IPS DF 4.7 (cell line): ENCODE results near the gene ADARB2.
"Not testable (repeated sequence)": the region's sequence is repeated elsewhere in the genome, so short reads cannot be mapped to it uniquely, and the experiment has no call there.

Experiments used
- DNase-seq: peaks from one replicate; pipeline ENCODE4 v3.0.0-alpha.2; 2013; ENCODE audit warnings: low spot score; ENCODE audit errors: extremely low read depth

ADARB2 gene

GRCh38 chr10:1360011-1360557, 377.2 kb downstream of the ADARB2 start:
- no peak for DNase-seq

- no peak for DNase-seq
Measured at GRCh38 chr10:1359626-1359955, 377.7 kb downstream of the ADARB2 start.

DNA sequence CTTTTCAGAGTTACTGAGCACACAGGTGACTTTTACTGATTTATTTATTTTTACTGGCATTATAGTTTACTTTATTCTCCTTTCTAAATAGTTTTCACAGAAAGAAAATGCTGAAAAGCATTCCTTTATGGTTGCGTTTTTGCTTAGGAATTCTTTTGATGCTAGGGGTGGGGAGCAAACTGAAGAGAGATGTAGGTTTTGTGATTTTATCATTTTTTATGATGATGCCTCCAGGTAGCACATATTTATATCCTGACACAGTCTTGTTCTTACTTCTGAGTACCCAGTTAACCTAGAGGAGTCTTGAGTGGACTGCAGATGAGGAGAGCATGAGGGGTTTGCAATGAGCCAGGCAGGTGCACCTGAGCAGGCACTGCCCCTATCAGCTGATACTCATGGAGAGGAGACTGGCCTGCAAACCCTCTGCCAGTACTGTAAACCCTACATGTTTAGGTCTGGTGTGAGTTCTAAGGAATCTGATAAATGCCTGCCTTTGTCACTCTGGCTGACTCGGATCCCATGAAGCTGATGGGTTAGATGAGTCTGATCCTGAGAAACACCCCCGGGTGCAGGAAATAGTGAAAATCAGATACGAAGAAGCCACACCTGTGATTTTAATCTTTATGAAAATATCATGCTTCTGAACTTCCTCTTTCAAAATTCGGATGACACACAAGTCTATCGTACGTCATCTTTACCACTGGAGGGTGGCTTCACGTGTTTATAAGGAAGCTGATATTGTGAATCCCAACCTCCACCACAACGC, 378.3 kb downstream of the ADARB2 start:
- no peak for DNase-seq

DNA sequence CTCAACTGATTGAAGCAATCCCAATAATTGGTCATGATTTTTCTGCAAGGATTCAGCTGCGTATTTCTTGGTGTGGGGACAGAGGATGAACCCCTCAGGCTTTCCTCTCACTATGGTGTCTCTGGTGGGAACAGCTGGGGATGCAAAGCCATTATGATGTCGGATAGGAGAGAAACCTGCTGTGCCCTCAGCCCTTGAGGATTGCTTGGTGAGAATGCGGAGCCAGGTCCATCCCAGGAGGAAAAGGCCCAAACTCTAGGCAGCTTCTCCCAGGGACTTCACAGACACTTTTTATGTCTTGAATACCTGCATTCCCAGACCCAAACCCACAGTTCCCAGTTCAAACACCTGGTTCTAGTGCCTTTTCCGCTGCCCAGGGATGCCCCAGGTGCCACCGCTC, 379.2 kb downstream of the ADARB2 start:
- no peak for DNase-seq

DNA sequence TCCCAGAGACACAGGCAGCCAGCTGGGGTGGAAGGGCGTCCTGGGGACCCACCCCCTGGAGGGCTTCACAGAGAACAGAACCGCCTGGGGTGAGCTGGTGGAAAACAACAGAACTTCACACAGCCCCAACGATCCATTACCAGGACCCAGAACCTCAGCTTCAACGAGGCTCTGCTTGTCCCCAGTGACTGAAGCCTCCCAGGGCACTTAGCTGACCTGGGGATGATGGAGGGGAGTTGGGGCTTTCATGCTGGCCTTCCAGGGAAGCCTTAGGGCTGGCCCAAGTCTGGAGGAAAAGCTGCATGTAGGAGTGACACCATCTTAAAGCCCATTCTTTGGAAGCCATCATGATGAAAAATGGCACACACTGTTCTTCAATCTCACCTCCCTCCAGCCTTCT, 381.0 kb downstream of the ADARB2 start:
- DNase-seq: no peak

GRCh38 chr10:1354809-1355710, 382.3 kb downstream of the ADARB2 start:
- DNase-seq: no peak

DNA sequence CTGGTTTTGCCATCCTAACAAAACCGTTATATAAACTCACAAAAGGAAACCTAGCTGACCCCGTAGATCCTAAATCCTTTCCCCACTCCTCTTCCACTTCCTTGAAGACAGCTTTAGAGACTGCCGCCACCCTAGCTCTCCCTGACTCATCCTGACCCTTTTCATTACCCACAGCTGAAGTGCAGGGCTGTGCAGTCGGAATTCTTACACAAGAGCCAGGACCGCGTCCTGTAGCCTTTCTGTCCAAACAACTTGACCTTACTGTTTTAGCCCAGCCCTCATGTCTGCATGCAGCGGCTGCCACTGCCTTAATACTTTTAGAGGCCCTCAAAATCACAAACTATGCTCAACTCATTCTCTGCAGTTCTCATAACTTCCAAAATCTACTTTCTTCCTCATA, 385.0 kb downstream of the ADARB2 start:
- not testable (repeated sequence) for DNase-seq

DNA sequence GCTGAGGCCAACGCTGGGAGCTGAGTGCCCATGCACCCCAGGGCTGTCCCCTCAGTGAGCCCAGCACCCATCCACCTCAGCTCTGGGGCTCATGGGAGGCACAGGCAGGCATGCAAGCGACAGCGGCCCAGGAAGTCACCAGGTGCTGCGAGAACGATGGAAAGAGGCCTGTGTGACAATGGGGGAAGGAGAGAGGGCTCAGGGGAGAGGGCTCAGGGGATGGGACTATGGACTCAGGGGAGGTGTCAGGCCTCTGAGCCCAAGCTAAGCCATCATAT, 388.6 kb downstream of the ADARB2 start:
- DNase-seq: no peak

- no peak for DNase-seq
Measured at GRCh38 chr10:1347962-1348772, 389.2 kb downstream of the ADARB2 start.

- DNase-seq: no peak
Measured at GRCh38 chr10:1347525-1347924, 389.8 kb downstream of the ADARB2 start.

DNA sequence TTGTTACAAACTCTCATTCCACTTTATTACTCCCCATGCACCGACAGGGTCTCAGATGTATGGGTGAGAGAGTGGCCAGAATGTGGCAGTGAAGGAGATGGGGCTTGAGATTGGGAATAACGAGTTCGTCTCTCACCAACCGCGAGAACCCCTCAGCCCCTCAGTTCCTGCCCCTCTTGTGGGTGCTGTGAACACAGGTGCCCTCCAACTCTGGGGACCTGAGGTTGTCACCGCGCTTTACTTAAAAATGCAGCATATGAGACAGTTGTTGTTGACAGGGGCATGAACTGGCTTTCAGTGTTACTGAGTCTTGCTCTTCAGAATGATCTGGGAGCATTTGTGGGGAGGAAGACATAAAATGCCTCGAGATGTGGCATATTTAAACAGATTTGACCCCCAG, 391.1 kb downstream of the ADARB2 start:
- no peak for DNase-seq

- DNase-seq: no peak
Measured at GRCh38 chr10:1345368-1345767, 392.0 kb downstream of the ADARB2 start.

DNA sequence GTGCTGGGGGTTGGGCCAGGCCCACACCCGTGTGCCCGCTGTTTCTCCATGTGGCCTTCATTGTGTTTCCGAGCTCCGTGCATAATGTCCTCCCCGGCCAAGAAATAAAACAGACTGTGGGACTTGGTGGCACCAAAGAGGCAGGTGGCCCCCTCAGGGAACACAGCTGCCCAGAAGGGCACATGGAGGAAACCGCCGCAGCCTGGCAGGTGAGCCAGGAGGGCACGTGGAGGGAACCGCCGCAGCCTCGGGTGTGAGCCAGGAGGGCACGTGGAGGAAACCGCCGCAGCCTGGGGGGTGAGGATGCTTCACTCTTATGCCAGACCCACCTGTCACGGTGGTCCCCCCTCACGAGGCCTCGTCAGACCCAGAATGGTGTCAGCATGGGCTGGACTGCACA, 392.5 kb downstream of the ADARB2 start:
- no peak for DNase-seq

DNA sequence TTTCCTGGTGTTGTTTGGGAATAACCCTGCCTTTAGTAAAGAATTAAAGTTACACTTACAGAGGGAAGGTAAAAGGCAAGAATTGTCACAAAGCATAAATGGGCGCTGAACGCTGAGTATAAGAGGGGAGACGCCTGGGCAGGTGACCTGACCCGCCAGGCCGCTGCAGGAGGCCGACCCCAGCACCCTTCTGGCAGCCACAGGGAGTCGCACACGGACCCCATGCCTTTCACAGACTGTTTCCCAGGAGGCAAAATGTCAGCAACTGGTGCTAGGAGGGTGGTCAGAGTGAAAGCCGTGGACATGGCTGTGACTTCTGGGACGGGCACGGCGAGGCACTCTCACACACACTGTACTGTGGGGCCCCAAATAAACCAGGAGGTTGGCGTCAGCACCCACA, 392.9 kb downstream of the ADARB2 start:
- DNase-seq: no peak

- no peak for DNase-seq
Measured at GRCh38 chr10:1343176-1343575, 394.1 kb downstream of the ADARB2 start.

DNA sequence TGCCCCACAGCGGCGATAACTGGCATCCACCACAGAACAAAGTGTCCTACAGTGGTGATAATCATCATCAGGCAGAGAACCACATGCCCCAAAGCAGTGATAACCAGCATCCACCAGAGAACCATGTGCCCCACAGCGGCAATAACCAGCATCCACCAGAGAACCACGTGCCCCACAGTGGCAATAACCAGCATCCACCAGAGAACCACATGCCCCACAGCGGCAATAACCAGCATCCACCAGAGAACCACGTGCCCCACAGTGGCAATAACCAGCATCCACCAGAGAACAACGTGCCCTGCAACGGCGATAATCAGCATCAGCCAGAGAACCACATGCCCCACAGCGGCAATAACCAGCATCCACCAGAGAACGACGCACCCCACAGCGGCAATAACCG, 396.3 kb downstream of the ADARB2 start:
- DNase-seq: not testable (repeated sequence)

DNA sequence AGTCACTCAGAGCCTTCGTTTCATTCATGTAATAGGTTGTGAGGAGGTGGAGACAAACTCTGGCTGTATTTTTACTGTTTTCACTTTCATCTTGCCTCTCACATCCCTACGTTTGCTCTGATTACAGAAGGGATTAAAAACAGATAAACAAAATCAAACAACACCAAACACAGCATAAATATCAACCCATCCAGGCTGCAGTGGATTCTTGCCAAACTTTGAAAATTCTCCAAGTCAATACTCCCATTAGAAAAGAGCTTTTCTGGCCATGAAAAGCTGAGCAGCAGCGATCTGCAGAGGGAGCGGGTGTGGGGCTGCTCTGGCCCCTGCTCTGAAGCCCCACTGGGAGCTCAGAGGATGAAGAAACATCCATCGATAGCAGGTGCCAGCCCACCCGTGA, 397.9 kb downstream of the ADARB2 start:
- DNase-seq: no peak

- DNase-seq: no peak
Measured at GRCh38 chr10:1335642-1336041, 401.7 kb downstream of the ADARB2 start.

DNA sequence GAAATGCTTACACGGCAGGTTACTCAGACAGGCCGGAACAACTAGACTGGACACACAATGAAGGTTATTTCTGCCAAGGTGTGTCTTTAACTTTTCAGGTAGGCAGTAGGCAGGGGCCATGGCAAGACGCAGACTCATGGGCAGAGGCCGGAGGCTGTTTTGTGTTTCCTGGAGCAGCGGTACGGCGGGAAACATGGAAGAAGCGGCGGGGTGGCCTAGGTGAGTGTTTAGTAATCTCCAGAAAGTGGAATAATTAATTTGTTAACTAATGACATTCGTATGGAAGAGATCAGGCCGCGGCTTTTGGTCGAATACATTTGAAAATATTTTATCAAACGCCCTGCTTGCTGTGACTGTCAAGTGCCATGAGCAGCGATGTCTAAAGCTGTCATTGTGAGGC, 403.3 kb downstream of the ADARB2 start:
- DNase-seq: no peak

DNA sequence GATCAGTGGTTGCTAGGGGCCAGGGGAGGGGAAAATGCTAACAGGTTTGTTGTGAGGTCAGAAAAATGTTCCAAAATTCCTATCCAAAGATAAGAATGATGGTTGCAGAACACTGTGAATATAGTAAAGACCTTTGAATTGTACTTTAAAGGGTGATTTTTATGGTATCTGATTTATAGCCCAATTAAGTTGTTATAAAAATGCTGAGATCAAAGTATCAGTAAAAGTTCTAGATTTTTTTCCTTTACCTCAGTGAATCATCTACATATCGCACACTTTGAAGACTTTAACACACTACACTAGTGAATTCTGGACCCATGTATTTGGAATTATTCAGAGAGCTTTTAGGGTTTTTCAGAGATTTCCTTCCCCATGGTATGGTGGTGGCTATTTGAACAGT, 405.8 kb downstream of the ADARB2 start:
- no peak for DNase-seq

DNA sequence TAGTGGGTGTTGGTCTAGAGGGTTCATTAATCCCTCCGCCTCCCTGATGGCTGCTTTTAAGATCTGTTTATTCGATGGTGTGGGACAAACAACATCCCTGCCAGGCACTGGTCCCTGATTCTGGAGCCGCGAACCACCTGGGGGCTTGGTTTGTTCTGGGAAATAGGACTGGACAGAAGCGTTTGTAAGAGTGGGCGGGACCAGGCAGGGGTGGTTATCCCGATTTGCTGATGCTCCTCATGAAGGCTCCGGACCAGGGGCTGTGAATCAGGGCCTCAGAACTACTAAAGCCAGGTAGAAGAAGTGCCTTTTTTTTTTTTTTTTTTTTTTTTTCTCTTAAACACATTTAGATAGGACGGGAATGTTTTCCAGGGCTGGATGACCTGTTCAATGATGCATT, 407.7 kb downstream of the ADARB2 start:
- DNase-seq: no peak
